IPS-NIHi11 (cell line): Measurements from ENCODE around the gene KREMEN2.

ENCODE experiments used
- DNase-seq: peaks from one replicate; pipeline ENCODE4 v3.0.0; 2012; ENCODE audit warnings: mixed read lengths, low spot score

Gene KREMEN2

DNA sequence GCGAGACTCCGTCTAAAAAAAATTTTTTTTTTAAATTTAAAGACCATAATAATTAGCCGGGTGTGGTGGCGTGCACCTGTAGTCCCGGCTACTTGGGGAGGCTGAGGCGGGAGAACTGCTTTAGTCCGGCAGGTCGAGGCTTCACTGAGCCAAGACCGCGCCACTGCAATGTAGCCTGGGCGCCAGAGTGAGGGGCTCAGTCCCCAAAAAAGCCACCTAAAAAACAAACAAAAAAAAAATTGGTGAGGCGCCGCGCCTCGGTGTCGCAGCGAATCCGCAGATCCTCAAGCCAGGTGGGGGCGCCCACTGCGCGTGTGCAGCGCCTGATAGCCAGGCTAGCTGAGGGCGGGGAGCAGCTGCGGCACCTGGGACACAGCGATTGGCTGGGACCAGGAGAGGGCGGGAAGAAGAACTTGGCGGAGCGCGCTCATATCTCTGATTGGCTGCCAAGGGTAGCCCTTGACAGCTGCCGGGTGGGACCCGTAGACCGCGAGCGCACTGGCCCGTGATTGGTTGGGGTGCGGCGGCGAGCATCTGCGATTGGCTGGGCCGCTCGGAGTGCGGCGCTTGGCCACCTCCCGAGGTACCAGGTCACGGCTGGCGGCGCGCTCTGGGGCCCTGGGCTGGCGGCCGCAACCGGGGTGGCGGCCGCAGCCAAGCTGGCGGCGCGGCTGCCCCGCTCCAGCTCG, 39.7 kb downstream of the KREMEN2 start:
- DNase-seq = peak; percentile 94

GRCh38 chr16:3004319-3004718, 40.2 kb downstream of the KREMEN2 start:
- no peak for DNase-seq

DNA sequence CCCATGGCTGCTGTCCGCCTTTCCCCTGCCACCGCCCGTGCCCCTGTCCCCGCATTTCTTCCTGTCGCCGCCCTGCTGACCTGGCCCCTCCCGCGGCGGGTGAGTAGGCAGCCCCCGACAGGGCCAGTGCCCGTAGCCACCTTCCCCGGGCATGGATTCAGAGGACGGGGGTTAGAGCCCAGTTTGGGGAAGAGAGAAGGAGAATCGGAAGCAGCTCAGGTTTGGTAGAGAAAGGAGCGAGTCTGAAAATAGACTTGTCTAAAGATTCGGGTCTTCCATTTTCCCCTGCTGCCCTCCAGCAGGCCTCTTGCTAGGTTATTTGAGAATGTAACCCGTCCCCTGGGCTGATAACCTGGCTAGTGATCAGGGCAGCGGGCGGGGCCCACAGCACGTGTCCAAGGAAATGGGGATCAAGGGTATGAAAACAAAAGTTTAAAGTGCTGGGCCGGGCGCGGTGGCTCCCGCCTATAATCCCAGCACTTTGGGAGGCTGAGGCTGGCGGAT, 40.8 kb downstream of the KREMEN2 start:
- no peak for DNase-seq

DNA sequence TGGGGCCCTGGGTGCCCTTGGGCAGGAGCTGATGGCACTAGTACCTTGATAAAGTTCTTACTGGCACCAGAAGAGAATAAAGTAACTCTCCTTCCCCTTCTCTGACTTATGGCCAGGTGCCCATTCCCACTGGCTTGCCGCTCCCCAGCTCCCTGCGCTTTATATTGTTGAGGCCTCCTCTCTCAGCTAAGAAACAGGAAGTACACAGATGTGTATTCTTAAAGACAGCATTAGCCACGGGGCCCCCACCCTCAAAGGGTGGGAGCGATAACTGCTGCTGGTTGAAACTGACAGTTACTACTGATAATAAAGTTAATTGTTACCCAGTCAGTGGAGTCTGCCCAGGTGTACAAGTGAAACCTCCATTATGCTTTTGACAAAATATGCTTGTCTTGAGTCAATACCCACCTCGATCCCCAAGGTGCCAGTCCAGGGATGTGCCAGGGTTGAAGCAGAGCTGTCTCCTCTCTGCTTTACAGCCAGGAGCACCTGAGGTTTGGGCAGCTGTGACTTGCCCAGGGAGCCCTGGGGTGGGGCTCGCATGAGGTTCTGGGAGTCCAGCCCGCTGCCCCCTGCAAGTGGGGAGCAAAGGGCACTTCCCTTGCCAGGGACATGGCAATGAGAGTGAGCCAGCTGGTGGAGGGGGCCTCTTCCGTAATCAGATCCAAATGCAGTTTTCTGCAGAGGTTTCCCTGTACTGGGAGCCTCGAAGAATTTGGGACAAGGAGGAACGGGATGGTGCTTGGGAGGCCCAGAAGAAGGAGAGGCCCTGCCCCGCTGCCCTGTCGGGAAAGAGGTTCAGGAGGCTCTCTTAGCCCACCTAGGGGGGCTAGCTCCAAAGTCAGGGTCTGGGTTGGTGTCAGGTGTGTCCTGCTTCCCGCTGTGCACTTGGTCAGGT, 43.2 kb downstream of the KREMEN2 start:
- DNase-seq = no peak

DNA sequence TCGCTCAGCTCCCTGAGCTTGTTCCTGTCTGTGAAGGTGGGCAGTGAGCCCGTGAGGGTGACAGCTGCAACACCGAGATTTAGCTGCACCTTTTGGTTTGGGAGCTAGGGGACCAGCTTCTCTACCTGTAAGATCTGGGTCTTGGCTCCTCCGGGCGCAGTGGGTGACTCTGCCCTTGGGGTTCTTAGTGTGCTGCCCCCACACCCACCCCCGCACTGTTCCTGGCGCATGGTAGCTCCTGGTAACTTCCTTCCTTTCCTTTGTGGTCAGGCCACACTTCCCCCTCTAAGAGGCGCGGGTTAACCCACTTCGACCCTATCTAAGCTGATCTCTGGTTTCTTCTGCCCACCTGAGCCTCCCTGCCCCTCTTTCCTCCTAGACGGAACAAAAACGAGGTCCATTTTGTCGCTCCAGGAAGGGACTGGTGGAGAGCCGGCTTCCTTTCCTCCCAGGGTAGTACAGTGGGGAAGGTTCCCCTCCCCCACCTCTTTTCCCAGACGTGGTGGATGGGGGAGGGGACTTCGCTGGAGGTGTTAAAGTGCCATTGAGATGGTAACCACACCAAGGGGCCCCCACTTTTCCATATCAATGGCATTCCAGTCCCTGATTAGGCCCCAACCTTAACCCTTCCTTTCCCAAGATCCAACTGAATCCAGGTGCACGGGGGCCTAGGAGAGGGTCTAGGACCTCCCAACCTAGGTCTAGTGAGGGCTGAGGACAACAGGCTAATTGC, 44.0 kb downstream of the KREMEN2 start:
- DNase-seq = no peak

DNA sequence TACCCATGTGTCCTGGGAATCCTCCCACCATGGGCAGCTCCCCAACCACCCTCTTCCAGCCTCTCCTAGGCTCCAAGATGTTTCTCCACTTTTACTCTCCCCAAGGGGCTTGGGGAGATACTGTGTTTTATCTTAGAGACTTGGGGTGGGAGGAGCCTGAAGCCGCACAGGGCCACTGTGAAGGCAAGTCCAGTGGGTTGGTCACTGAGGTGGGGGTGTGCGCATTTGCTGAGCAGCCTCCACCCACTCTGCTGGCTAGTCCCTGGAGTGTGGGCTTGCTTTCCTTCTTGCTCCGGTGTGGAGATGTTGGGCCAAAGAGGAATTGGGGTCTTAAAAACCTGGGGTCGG, 44.6 kb downstream of the KREMEN2 start:
- DNase-seq = no peak

DNA sequence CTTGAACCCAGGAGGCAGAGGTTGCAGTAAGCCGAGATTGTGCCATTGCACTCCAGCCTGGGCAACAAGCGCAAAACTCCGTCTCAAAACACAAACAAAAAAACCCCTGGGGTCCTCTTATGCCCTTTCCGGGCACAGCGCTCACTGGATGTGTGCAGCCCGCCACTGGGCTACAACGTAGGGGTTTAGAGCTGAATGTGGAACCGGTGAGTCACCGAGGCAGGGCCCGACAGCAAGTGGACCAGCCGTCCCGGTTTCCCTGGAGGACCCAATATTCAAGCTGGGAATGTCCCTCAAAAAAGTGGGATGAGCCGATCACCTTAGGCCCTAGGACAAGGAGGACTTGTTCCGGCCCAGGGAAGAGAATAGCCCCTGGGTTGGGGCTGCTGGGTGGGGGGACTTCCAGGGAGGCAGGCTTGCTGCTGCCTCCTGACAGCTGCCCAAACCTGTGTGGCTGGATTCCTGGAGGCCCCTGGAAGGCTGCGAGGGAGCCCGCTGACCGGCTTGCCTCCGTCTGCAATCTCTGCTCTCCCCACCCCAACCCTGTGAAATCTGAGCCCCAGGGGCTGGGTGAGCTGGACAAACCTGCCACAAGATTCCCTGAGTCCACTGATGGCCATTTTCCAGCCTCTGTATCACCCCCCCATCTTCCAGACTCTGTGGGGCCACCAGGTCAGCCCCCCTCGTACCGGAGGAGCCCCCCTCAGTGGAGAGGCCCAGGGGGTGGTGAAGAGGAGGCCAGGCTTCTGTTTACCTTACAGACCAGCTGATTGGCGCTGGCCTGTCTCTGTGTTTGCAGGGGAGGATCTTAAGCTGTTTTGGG, 45.7 kb downstream of the KREMEN2 start:
- peak; percentile 57 for DNase-seq

- no peak for DNase-seq
These were observed 46.4 kb downstream of the KREMEN2 start for GRCh38 chr16:3010510-3010909.

GRCh38 chr16:3012246-3012645, 48.2 kb downstream of the KREMEN2 start:
- no peak for DNase-seq

DNA sequence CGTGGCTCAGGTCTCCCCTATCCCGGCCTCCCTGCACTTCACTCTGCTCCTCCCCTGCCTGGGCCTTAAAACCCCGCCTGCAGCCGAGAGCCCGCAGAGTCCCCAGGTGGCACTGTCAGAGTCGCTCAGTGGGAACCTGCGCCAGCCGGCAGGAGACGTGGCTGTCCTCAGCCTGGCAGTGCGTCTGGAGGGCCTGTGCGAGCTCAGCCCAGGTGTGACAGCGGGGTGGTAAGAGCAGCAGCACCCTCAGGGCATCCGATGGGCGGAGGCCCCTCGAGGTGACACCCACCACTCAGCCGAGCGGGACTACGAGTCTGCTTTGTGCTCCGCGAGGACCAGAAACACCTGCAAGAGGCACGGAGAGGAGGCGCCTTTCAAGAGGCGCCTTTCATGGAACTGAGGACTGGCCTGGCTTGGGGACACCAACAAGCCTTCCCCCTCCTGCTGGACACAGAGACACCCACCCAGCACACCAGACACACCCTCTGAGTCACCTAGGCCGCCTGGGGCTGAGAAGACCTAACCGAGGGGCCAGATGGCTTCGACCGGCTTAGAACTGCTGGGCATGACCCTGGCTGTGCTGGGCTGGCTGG, 48.8 kb downstream of the KREMEN2 start, which contains the start of gene CLDN9:
CLDN9 (plus strand) TSS at position 96 of the 593 bp plus-strand sequence; CDS start at position 536, 440 bp downstream.
- no peak for DNase-seq

DNA sequence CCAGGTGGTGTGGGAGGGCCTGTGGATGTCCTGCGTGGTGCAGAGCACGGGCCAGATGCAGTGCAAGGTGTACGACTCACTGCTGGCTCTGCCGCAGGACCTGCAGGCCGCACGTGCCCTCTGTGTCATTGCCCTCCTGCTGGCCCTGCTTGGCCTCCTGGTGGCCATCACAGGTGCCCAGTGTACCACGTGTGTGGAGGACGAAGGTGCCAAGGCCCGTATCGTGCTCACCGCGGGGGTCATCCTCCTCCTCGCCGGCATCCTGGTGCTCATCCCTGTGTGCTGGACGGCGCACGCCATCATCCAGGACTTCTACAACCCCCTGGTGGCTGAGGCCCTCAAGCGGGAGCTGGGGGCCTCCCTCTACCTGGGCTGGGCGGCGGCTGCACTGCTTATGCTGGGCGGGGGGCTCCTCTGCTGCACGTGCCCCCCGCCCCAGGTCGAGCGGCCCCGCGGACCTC, 49.4 kb downstream of the KREMEN2 start:
- DNase-seq = no peak

DNA sequence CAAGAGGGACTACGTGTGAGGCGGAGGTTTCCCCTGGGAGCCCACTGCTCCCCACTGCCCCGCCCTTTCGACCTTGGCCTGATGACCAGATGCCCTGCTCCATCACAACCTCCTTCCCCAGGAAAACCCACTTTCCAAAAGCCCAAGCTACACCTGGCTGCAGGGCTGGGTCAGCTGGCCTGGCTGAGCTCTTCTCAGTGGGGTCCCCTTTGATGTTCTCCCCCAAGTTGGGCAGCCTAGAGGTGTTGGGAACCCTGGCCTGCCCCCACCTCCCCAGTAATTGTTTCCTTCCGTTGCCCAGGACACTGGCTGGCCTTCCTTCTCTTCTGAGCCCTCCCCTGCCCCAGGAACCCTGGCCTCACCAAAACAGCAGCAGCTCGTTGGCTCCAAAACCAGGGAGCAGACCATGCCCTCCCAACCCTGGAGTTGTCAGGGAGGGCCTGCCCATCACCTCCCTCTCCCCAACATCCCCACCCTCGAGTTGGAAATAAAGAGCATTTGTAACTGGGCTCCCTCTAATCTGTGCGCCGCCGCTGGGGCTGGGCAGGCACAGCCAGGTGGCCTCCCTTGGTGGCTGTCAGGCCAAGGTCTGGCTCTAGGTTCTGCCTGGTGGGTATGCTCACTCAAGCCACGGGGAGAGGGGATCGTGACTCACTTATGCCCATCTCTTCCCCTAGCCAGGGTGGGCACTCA, 50.1 kb downstream of the KREMEN2 start:
- no peak for DNase-seq

DNA sequence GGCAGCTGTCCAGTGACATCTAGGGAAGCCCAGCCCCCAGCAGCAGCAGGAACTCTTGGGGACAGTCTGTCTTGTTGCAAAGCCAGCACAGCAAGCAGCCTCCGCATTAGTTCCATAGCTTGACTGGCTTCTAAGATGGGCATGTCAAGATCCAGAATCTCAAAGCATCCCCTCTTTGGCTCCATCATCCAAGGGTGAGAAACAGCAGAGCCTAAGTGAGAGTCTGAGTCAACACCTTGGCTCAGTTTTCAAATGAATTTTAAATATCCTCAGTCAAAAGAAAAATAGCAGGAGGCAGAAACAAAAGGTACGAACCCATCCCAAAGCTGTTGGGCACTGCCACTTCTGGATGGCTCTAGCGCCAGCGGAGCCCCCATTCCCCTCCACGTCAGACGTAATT, 50.9 kb downstream of the KREMEN2 start:
- no peak for DNase-seq

DNA sequence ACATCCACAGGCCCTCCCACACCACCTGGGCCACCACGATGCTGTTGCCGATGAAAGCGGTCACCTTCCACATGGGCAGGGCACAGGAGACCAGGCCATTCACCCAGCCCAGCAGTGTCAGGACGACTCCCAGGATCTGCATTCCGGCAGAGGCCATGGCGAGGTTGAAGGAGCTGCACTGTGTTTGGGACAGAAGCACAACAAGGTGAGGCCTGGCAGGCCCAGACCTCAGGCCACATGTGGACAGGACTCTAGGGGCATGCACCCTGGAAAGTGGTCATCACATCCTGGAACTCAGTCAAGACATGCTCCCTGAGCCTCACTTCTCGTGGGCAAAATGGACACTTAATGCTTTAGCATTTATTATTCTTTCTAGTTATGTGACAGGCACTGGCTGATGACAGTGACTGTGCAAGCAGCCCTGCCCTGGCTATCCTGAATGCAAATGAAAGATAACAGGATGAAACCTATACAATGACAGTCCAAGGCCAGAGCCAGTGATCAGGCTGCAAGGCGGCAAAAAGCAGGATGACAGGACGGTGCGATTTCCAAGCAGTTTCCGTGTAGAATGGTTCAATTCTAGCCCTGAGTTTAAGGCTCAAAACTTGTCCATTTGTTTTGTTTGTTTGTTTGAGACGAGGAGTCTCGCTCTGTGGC, 51.9 kb downstream of the KREMEN2 start:
- DNase-seq = no peak

- DNase-seq = no peak
These were observed 53.3 kb downstream of the KREMEN2 start for GRCh38 chr16:3017344-3017743.
